HUDEP-2 (cell line): ENCODE results near the gene PNMA8C.
"Not testable (repeated sequence)": the region's sequence is repeated elsewhere in the genome, so short reads cannot be mapped to it uniquely, and the experiment has no call there.

ENCODE experiments used
- DNase-seq, 76 experiments: peaks; one replicate each; lab custom pipeline; 2025; ENCODE audit not compliant: unreplicated experiment in 76 of 76; lab: John Stamatoyannopoulos, UW

Gene PNMA8C

GRCh38 chr19:46448601-46449000 lies 19.9 kb upstream of the PNMA8C start:
- DNase-seq = no peak

- DNase-seq = no peak
Observed at GRCh38 chr19:46447824-46448223, 19.1 kb upstream of the PNMA8C start.

- no peak for DNase-seq
Observed at GRCh38 chr19:46447006-46447405, 18.3 kb upstream of the PNMA8C start.

GRCh38 chr19:46446021-46446420 lies 17.3 kb upstream of the PNMA8C start:
- DNase-seq = no peak

GRCh38 chr19:46442808-46443450 lies 14.2 kb upstream of the PNMA8C start:
- no peak for DNase-seq

GRCh38 chr19:46441866-46442265 lies 13.1 kb upstream of the PNMA8C start:
- no peak for DNase-seq

- DNase-seq = not testable (repeated sequence)
Observed at GRCh38 chr19:46435689-46436088, 7.0 kb upstream of the PNMA8C start.

GRCh38 chr19:46435009-46435408 lies 6.3 kb upstream of the PNMA8C start:
- DNase-seq = no peak

- DNase-seq = not testable (repeated sequence)
Observed at GRCh38 chr19:46433470-46433869, 4.7 kb upstream of the PNMA8C start.

GRCh38 chr19:46431824-46432223 lies 3.1 kb upstream of the PNMA8C start:
- DNase-seq = no peak

- DNase-seq = no peak
Observed at GRCh38 chr19:46429999-46430398, 1.3 kb upstream of the PNMA8C start.

GRCh38 chr19:46427518-46428045 lies 1.2 kb downstream of the PNMA8C start:
- DNase-seq = no peak

- no peak for DNase-seq
Observed at GRCh38 chr19:46426506-46427162, 2.1 kb downstream of the PNMA8C start.

- DNase-seq = no peak
Observed at GRCh38 chr19:46426035-46426505, 2.7 kb downstream of the PNMA8C start.

- DNase-seq = no peak
Observed at GRCh38 chr19:46423188-46423587, 5.5 kb downstream of the PNMA8C start.

- no peak for DNase-seq
Observed at GRCh38 chr19:46422344-46422743, 6.4 kb downstream of the PNMA8C start.

- no peak for DNase-seq
Observed at GRCh38 chr19:46420056-46420455, 8.7 kb downstream of the PNMA8C start.

- DNase-seq = peak in 57 of 76 experiments; percentile 19 to 90 (median 58)
Observed at GRCh38 chr19:46415804-46416709, 12.7 kb downstream of the PNMA8C start.

GRCh38 chr19:46414899-46415298 lies 13.8 kb downstream of the PNMA8C start:
- not testable (repeated sequence) for DNase-seq

GRCh38 chr19:46413262-46414031 lies 15.3 kb downstream of the PNMA8C start, which contains the start of gene CCDC8:
Gene CCDC8, minus strand, starts transcription at chr19:46413564. Its CDS starts 754 bp downstream, at chr19:46412810.
- DNase-seq = no peak
